T47D (cell line): ENCODE data around the gene SP140.

Source experiments
- DNase-seq, 2 experiments: peaks; one replicate each; pipeline versions ENCODE4 v3.0.0 to v3.0.0-alpha.2; 2011 to 2012; ENCODE audit warnings: low read depth in 1 of 2, low spot score in 1 of 2
- JUND ChIP-seq: IDR thresholded peaks from 2 replicates; pipeline ENCODE4 v1.6.1; 2012; ENCODE audit warnings: low read depth
- in situ Hi-C: cut with HindIII; loops from 2 replicates; pipeline ENCODE4 v1.10.0; 2016; ENCODE audit warnings: low sequenced_read_pairs, low pct_unique_long_range_greater_than_20kb

The SP140 gene

DNA sequence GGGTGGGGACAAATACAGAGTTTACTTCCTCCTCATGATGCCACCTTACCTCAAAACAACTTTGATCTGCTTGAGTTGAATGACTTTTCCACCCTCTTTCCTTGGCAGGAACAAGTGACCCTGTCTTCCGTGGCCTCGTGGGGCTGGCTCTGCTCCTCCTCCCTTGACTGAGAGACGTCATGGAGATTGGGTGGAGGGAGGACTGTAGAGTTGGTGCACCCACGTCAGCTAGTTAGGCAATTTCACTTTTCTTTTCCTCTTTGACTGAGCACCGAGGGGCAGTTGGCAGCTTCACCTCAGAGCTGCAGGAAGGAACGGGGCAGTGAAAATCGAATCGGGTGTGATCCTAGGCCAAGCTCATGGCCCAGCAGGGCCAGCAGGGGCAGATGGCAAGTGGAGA is at the start of gene SP140:
SP140 (plus strand) TSS at position 251 of the 400 bp plus-strand sequence; CDS start at position 360, 109 bp downstream.
- no peak for TF ChIP-seq JUND
- no peak for DNase-seq
- in situ Hi-C loops: no loop called here

DNA sequence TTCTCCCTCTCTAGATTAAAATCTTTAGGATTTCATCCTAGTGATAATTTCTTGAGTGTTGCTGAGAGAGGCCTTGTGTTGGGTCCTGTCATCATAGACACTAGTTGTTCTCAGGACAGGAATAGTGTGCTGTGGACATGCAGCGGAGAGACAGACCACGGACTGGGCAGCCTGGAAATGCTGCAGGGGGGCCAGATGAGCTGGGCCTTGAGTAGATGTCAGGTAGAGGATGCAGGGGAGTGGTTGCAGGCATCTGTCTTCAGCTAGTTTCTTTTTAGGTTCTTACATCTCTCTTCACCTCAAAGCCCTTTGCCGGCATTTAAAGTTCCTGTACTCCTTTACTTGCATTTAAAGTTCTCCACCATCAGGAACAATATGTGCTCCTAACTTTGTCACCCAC is 48.5 kb upstream of the SP140 start:
- in situ Hi-C loops: no loop called here
- no peak for DNase-seq
- TF ChIP-seq JUND: no peak

DNA sequence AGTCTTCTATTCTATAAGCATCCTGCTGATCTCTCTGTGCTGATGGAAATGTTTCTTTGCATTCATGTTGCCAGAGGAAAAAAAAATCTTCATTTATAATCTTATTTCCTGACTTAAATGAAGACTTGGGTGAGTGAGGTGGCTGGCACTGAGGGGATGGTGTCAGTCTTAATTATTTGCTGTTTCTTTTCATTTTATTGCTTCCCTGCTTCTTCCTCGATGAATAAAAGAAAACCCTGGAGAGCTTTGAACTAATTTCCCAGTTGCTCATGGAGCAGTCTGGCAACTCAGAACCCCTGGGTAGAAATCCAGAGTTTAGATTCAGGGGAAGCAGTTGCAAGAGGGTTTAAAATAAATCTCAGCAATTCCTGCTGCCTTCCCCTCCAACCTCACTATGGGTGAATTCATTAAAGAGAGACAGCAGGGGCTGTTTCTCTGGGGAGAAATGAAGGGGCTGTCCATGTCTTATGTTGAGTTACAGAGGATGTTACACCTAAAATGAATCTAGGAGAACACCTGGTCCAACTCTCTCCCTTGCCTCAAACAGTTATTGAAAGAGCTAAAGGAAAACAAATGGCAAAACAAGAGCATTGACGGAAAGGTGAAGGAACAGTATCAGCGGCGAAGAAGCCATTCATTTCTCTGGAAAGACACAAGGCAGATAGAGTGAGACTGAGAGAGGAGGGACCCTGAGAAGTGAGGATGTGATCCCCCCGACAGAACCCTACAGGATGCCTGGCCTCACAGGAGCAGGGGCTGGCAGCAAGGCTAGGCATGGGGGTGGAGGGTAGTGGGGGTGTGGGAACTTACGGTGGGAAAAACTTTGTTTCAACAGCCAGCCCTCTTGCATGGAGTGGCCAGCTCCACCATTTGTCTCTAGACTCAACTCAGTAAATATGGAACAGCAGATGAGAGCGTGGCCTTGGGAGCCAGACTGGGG is 46.7 kb upstream of the SP140 start:
- DNase-seq: no peak
- in situ Hi-C loops: no loop called here
- no peak for TF ChIP-seq JUND

DNA sequence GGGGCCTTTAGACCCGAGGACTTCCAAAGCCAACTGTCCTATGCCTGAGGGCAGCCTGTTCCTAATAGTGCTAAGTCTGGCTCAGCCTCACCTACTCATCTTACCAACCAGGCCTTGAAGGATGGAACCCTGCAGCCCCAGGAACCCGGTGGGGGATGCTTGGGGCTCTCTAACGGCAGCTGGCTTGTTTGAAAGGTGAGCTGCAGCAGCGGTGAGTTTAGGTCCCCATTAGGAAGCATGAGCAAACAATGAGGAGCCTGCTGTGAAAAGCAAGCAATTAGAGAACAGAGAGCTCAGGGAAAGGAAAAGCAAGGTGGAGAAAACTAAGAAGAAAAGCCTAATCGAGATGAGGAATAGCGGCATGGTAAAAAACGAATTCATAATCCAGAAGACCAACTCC is 45.6 kb upstream of the SP140 start:
- in situ Hi-C loops: no loop called here
- no peak for DNase-seq
- TF ChIP-seq JUND: no peak

DNA sequence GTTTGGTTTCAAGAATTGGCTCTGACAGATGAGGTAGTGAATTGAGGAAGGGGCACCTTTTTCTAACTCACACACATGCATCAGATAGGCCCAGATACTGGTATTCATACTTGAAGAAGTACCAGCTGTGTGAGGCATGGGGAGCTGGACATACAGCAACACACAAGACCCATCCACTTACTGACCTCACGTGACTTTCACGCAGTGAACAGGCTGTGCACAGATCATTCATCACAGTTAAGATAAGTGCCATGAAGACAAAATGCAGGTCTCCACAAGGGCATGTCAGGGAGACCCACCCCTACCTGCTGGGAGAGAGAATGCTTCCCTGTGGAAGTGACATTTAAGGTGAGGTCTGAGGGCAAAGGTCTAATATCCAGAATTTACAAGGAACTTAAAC is 44.3 kb upstream of the SP140 start:
- in situ Hi-C loops: no loop called here
- no peak for DNase-seq
- TF ChIP-seq JUND: no peak

DNA sequence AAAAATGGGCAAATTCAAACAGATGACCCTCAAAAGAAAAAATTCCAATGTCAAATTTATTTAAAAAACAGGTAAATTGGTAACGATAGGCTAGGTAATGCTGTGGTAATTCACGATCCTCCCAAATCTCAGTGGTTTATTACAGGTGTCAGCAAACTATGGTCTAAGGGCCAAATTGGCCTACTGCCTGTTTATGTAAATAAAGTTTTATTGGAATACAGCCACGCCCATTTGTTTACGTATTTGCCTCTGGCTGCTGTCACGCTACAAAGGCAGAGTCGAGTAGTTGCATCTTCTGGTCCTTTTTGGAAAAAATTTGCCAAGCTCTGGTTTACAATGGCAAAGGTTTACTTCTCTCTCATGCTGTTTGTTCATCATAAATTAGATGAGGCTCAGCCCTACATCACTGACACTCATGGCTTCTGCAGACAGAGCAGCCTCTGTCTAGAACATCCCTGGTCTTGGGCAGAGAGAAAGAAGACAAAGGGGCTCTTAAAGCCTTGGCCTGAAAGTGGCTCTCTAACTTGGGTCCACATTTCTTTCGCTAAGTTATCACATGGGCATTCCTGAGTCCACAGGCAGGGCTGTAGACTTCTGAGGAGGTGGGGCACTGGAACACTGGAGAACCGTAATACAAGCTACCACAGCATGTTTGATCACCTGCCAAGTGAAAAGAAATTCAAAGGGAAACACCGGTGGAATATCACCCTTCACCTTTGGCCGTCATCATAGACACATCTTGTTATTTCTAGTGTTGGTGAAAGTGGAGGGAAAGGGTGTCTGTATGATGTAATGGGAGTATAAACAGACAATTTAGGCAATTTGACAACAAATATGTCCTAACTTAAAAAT is 40.6 kb upstream of the SP140 start:
- TF ChIP-seq JUND: no peak
- in situ Hi-C loops: no loop called here
- peak in 1 of 2 experiments; percentile 9 for DNase-seq

DNA sequence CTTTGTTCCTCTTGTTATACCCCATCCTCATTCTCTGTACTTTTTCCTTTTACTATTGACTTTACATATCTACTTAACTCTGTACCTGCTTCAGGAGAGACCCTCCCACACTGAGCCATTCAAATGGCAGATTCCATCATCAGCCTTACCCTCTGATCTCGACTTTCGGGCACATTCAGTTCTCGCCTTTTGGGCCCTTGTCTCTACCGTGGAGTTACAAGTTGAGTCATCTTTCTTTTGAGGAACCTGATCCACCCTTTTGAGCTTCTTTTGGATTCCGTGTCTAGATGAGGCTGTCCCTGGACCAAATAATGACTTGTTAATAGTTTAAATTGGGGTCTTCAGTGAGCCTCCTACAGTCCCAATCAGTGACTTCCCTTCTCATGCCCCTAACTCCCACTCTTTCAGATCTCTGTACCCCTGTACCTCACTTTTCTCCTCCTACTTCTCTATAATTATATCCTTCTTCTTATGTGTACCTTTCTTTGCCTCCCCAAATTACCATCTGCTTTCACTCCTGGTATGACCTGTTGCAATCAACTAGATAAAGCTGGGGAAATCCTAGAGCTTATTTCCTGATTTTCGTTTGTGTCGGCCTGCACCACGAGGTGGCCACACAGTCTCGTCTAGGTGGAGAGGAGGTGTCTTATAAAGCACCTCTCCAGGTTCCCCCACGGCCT is 23.0 kb upstream of the SP140 start:
- TF ChIP-seq JUND: no peak
- in situ Hi-C loops: no loop called here
- no peak for DNase-seq

DNA sequence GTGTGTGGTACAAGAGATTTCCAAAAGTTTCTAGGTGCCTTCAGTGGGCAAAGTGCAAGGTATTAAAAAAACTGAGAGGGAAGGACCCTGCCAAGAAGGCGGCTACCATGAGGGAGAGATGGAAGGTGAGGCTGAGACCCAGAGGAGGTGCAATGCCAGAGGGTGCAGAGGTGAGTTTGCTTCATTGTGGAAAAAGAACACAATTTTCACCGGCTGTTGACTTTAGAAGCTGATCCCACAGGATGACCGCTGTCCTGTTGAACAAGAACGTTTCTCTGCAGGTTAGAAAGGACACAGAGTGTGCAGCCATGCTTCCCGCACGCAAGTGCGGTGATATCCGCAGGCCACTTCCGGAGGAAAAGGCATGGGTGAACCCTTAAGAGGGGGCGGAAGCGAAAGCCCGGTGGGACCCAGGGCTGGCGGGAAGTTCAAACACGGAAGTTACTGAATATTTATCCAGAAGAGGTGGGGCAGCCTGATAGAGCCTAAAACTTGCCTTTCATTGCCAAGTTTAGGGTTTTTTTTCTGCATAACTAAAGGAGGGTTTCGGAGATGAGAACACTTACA is 22.3 kb upstream of the SP140 start:
- DNase-seq: no peak
- no peak for TF ChIP-seq JUND
- in situ Hi-C loops: no loop called here

DNA sequence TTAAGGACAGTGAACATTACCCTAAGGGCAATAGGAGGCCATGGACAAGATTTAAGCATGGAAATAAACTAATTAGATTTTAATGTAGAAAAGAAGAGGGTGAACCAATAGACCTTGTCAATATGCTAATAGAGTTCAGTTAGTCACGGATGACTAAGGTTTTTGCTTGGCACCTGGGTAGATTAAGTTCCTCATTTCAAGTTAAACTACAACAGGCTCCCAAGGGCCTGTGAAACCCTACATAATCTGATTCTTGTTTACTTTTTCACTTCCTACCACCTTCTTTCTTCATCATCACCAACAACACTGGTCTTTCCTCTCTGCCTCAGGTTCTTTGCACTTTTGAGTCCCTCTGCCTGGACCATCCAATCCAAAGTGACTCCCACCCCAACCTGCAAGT is 20.5 kb upstream of the SP140 start:
- TF ChIP-seq JUND: no peak
- no peak for DNase-seq
- in situ Hi-C loops: no loop called here

DNA sequence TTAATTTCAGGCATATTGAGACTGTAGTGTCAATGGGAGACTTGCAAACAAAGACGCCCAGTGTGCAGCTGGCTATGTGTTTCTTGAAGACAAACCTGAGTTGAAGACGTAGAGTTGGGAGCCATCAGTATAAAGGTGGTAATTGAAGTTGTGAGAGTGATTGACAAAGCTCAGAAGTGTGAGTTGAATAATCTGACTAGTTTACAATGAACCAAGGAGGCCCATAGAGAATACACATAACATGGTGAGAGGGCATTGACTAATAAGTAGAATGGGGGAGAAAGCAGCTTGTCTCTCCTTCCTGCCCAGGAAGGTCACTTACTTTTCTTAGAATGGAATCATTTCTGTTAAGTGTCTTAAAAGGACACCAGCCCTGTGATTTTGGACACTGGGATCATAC is 19.8 kb upstream of the SP140 start:
- DNase-seq: no peak
- TF ChIP-seq JUND: no peak
- in situ Hi-C loops: no loop called here

DNA sequence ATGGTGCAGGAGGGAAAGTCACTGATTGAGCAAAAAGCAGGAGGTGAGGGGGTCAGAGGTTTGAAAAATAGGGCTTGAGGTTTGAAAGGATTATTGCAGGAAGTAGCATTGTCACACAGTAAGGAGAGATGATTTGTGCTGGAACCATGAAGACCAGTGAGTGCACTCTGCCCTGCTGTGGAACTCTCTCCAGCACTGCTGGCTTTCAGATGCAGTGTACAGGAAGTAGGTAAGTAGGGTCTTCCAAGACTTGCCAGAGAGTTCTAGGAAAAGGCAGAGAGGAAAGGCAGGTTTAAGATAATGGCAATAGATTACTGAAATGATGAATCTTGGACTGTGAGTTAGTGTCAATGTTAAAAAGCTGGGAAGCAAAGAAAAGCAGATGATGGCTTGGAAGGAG is 17.0 kb upstream of the SP140 start:
- no peak for TF ChIP-seq JUND
- in situ Hi-C loops: no loop called here
- no peak for DNase-seq

DNA sequence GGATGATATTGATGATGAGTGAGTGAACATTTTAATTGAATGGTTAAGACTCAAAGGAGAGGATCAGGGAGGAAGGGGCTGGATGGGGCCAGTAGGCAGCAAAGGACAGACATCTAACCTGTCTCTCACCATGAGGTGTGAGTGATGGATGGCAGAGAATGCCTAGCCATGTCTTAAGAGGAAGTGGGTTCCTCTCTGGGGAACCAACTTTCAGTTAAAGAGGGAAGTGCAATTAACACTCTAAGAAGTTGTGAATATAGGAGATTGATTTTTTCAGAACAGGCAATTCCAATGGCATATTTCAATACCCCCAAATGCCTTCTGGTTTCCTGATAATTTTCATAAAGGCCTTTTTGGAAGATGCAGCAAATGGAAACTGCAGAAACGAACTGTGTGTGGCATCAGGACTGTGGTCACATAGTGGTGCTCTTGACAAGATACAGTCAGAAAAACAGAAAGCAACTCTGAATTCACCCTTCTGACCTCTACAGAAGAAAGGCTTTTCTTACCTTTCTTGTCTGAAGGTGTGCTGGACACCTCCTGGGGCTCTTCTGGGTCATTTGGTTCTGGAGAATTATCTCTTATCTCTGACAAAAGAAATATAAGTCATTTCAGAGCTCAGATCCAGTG is 16.0 kb upstream of the SP140 start:
- in situ Hi-C loops: no loop called here
- TF ChIP-seq JUND: no peak
- no peak for DNase-seq
